GM21786 (cell line): ENCODE data around the gene IFITM2.
"Not testable (repeated sequence)": the region's sequence is repeated elsewhere in the genome, so short reads cannot be mapped to it uniquely, and the experiment has no call there.

Experiments
- ATAC-seq: cut with Tn5 transposase; IDR thresholded peaks from one replicate; pipeline ENCODE4 v1.9.1; 2021; ENCODE audit not compliant: unreplicated experiment

IFITM2 gene

DNA sequence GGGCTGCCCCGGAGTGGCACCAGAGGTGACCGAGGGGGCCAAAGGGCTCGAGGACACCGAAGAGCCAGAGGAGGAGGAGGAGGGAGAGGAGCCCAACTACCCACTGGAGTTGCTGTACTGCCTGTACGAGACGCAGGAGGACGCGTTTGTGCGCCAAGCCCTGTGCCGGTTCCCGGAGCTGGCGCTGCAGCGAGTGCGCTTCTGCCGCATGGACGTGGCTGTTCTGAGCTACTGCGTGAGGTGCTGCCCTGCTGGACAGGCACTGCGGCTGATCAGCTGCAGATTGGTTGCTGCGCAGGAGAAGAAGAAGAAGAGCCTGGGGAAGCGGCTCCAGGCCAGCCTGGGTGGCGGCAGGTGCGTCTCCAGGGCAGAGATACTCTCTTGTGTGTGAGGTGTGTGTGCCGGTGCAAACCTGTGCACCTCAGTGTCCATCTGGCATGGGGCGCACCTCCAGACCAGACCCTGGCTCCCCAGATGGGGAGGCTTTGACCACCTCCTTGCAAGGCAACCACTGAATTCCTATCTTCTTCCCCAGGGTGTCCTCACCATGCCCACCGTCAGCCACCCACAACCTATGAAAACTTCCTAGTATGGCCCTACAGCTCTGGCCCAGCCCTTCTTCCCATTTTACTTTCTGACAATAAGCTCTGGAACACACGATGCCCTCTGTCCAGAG is 26.0 kb upstream of the IFITM2 start:
- no peak for ATAC-seq

DNA sequence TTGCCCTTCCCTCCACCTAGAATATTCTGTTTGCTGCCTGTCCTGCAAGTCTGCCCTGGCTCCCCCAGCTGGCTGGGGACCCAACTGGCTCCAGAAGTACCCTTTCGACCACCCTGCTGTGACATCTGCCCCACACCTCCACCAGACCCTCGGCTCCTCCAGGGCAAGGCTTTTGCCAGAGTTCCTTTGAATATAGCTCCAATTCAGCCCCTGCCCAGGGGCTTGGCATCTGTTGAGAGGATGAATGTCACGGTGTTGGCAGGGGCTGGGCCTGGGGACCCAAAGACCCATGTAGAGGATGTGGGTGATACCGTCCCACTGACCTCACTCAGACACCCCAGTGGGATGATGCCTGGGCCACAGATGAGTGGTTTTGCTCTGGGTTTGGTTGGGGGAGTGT is 25.4 kb upstream of the IFITM2 start:
- no peak for ATAC-seq

DNA sequence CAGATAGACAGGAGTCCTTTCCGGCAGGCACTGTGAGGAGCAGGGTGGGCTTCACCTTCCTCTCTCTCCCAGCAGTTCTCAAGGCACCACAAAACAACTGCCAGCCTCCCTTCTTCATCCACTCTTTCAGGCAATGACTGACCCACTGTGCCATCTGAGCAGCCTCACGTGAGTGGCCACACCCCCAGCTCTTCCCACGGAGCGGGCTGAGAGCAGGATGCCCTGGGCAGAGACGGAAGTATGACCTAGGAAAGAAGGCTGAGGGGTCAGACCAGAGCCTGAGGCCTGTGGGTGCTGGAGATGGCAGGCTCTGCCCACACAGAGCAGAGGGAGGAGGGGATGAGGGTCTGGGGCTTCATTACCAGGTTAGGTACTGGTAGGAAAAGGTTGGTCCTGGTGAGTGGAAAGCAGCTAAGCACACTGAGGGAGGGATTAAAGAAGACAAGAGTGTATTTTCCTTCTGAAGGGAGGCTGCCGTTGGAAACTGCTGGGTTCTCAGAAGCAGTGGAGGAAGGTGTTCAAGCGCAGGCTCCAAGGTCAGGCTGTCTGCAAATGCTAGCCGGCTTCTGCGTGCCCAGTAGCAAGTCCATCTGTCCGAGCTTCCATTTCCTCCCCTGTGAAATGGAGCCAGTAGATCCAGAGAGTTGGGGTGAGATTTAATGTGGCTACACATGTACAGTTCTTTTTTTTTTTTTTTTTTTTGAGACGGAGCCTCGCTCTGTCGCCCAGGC is 24.8 kb upstream of the IFITM2 start:
- ATAC-seq = no peak

DNA sequence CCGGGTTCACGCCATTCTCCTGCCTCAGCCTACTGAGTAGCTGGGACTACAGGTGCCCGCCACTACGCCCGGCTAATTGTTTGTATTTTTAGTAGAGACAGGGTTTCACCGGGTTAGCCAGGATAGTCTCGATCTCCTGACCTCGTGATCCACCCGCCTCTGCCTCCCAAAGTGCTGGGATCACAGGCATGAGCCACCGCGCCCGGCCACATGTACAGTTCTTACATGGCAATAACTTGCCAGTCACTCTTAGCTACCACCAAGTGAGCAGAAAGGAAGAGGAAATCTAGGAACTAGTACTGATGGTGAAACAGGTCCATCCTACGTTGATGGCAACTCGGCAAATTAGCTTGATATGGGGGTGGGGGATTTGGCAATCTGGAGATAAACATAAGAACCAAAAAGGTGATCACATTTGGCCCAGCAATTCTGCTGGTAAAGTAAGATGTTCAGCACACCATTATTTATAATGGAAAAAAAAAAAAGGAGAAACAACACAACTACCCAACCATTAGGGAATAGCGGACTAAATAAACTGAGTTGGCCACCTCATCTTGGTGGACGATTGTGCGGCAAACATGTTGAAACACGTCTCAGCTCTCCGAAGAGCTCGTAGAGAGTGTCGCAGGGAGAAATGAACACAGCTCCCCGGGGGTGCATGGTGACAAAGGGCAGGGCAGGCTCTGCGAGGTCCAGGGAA is 24.1 kb upstream of the IFITM2 start:
- no peak for ATAC-seq

DNA sequence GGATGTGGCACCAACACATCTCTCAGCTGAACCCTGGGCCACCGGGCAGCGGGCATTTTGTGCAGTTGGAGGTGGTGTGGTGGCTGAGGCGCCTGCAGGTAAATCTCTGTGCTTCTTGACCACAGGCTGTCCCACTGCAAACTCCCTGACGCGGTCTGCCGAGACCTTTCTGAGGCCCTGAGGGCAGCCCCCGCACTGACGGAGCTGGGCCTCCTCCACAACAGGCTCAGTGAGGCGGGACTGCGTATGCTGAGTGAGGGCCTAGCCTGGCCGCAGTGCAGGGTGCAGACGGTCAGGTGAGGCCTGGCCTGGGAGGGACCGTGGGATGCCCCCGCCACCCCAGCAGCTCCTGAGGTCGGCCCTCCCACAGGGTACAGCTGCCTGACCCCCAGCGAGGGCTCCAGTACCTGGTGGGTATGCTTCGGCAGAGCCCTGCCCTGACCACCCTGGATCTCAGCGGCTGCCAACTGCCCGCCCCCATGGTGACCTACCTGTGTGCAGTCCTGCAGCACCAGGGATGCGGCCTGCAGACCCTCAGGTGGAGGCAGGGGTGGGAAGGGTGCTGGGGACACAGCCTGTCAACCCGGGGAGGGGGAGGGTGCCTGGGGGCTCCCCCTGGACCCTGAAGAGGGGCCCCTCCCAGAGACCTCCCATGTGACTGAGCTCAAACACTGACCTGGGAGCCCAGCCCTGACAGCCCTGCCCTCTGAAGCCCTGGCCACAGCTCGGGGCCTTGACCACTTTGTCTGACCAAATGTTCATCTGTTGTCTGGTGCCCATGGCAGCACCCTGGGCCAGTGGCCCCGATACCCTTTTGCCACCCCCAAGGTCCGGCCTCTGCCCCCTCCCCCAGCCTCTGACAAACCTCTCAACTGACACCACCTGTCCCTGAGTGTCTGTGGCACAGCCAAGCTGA is 23.3 kb upstream of the IFITM2 start:
- no peak for ATAC-seq

DNA sequence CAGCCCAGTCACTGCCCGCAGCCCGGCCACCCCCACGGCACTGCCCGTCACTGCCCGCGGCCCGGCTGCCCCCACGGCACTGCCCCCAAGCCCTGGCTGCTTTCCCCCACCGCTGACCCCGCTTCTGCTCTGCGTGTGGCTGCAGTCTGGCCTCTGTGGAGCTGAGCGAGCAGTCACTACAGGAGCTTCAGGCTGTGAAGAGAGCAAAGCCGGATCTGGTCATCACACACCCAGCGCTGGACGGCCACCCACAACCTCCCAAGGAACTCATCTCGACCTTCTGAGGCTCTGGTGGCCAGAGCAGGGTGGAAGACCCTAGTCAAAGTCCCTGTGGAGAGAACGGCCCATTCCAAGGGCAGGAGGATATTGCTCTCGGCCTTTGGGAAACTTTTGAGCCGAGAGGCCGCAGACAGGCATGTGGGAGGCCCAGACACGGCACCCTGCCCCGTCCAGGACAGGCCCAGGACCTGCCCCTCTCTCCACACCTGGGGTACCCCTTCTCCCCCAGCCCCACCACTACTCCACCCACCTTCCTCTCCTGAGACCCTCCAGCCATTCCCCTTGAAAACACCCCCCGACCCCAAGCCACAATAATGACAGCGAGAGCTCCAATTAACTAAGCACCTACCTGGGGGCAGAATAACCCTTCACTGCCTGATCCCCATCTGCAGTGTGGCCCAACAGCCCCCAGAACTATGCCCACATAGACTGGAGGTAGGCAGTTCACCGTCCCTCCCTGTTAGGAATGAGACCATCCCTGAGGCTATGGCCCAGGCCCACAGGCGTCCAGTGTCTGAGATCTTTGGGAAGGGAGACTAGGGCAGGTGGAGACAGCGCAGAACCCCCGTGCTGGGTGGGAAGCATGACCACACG is 22.4 kb upstream of the IFITM2 start:
- ATAC-seq = no peak

DNA sequence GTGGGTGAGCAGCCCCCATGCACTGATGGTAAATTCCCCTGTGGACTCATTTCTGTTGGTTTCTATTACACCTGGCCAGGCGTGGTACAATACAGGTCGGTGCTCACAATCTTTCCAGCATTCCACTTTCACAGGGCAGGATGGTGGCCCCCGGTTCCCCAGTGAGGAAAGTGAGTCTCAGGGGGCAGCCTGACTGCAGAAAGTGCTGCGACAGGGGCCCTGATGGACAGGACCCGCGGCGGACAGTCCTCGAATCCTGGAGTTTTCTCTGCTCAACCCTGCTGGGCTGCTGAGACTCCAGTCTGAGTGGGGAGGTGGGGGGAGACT is 21.8 kb upstream of the IFITM2 start:
- ATAC-seq = no peak

DNA sequence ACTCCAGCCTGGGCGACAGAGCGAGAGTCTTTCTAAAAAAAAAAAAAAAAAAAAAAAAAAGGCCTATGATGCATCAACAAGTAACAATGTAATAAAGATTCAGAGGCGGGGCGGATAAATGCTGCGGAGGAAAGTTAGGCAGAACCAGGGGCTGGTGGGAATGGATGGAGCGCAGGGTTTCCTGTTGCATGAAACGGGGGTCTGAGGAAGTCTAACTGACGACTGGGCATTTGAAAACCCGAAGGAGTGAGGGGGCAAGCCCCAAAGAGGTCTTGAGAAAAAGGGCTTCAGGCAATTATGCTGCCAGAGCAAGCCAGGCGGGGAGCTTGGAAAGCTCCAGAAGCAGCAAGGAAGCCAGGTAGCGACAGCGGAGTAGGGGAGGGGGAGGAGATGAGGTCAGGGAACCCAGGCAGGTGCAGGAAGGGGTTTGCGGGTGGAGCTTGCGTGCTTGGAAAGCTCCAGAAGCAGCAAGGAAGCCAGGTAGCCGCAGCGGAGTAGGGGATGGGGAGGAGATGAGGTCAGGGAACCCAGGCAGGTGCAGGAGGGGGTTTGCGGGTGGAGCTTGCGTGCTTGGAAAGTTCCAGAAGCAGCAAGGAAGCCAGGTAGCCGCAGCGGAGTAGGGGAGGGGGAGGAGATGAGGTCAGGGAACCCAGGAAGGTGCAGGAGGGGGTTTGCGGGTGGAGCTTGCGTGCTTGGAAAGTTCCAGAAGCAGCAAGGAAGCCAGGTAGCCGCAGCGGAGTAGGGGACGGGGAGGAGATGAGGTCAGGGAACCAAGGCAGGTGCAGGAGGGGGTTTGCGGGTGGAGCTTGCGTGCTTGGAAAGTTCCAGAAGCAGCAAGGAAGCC is 20.4 kb upstream of the IFITM2 start:
- ATAC-seq = not testable (repeated sequence)

DNA sequence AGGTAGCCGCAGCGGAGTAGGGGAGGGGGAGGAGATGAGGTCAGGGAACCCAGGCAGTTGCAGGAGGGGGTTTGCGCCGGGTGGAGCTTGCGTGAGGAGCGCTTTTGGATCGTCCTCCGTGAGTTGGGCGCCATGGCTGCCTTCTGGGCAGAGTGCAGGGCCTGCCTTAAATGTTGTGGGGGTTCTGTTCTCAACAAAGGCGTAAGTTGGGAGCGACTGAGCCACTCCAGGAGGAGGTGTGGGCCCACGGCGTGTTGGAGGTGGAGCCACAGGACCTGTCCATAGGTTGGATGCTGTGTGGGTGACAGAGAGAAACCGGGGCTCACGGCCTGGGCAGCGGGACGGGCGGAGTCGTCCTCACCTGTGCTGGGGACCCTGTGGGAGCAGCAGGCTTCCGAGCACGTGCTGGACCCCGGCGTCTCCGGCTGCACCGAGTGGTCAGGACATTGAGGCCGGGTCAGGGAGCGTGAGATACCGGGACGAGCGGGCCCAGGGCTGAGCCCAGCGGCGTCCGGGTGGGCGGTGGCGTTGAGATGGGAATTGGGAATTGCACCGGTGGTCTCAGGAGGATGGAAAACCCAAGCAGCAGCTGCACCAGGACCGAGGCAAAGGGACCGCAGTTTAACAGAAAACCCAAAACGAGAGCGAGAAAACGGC is 19.7 kb upstream of the IFITM2 start:
- ATAC-seq = no peak

DNA sequence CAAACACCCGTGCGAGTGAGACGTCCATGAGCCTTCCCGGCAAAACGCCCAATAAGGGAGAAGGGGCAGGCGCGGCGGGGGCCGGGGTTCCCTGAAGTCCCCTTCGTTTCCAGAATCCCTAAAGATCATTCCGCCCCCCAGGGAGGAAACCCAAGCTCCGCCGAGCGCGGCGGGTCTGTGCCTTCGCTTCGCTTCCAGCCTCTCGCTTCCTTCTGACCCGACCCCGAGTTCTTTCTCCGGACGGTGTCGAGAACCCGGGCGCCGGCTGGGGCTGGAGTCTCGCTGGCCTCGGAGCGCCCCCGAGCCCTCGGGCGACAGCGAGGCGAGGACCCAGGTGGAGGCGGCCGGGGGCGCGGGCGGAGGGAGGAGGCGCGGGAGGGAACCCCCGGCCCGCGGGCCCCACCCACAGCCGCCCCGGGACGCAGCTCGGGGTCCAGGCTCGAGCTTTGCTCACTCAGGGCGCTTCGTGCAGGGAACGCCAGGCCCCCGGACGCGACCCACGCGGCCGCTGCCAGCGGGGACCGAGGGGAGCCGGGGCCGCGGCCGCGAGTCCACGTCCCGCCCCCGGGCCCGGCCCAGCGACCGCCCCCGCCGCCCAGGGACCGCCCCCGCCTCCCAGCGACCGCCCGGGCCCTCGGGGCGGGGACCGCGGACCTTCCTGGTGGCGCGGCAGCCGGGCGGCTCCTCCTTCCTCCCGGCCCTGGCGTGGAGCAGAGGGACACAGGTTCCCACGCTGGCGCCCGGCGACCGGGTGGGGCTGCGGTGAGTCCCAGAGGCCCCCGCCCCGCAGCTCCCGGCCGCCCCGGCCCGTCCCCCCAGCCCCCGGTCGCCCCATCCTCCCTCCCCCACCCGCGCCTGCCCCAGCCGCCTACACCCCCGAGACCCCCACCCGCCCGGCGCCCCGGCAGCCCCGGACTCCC is 18.9 kb upstream of the IFITM2 start, which contains the start of gene PGGHG:
Gene PGGHG, plus strand, starts transcription at position 649 of the 920 bp plus-strand sequence. CDS start 691 bp downstream, outside the sequence.
- ATAC-seq = no peak

DNA sequence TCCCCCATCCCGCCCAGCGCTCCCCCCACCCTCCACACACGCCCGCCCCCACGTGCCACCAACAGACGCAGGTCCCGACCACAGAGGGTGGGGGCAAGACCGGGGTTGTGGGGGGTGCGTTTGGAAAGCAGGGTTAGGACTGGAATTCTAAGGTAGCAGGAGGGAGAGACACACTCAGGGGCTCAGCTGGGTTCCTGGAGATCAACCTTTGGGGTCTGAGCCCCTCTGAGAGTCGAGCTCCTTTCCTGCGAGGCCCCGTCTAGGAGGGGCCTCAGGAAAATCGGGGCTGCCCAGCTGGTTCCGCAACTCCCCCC is 18.3 kb upstream of the IFITM2 start:
- no peak for ATAC-seq

DNA sequence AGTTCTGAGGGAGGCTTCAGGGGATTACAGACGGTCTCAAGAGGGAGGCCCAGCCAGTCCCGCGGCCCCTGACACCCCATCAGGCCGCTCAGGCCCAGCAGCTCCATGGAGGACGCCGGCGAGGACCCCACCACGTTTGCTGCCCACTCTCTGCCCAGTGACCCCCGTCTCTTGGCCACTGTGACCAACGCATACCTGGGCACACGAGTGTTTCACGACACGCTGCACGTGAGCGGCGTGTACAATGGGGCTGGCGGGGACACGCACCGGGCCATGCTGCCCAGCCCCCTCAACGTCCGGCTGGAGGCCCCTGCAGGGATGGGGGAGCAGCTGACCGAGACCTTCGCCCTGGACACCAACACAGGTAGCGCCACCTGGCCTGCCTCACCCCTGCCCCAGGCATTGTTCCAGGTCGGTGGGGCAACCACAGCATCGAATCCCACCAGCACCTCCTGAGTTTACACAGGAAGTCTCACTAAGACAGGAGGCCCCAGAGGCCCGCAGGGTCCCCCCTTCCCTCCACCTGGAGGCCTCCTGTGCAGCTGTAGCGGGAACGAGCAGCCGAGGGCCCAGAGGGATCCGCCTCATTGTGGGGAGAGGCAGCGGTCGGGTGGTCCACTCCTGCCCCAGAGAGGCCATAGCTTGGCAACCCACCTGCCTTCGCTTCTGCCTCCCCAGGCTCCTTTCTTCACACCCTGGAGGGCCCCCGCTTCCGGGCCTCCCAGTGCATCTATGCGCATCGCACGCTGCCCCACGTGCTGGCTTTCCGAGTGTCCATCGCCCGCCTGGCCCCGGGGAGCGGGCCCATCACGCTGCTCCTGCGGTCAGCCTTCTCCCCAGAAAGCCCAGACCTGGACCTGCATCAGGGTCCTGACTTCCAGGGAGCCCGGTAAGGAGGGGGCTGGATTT is 17.6 kb upstream of the IFITM2 start:
- no peak for ATAC-seq

DNA sequence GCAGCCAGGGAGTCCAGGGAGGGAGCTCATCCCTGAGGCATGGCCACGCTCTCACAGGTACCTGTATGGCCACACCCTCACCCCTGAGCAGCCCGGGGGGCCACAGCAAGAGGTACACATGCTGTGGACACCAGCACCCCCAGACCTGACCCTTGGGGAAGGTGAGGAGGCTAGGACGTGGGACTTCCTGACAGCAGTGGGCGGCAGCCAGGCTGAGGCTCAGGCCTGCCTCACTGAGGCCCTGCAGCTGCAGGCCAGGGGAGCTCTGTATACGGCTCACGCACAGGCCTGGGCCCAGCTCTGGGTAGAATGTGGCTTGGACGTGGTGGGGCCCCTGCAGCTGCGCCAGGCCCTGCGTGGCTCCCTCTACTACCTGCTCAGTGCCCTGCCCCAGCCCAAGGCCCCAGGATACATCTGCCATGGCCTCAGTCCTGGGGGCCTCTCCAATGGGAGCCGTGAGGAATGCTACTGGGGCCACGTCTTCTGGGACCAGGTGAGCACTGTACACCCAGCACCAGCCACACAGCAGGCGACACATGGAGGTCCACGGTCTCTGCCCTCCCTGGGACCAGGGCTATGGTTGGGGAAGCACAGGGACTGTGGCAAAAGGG is 16.9 kb upstream of the IFITM2 start:
- ATAC-seq = no peak

DNA sequence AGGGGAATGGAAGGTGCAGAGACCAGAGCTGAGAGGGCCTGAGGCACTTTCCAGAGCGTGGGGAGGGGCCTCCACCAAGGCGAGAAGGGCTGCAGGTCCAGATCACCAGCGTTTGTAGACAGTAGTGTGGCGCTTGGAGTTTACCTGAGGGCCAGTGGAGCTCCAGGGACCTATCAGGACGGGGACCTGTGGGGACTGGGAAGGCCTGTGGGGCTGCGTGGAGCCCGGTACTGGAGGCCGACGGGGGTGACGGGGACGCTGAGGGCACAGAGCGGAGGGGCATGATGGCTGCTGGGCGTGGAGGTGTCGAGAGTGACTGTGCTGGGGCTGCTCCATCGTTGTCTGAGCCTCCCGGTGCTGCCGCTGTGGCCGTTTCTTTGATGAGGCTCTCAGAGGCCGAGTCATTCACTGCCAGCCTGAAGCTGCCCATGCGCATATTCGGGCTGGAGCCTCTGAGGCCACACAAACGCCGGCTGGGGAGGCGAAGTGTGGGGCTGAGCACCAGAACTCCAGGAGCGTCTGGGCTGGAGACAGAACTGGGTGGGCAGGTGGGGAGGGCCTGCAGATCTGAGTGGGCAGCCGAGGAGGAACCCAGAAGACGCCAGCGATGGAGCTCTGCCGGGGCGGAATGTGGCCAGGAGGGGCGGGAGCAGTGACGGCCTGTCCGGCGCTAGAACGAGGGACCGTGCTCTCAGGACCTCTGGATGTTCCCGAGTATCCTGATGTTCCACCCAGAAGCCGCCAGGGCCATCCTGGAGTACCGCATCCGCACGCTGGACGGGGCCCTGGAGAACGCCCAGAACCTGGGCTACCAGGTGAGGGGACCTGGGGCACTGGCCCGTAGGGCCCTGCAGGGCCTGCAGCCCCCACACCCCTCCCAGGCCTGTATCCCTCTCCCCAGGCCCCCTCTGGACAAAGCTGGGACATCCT is 16.1 kb upstream of the IFITM2 start:
- ATAC-seq = no peak
